GM21447 (cell line): Measurements from ENCODE around the gene RBBP5.

ENCODE experiments used
- ATAC-seq: cut with Tn5 transposase; IDR thresholded peaks from one replicate; pipeline ENCODE4 v1.9.1; 2021; ENCODE audit not compliant: unreplicated experiment

Gene RBBP5

GRCh38 chr1:205058853-205059252 is 62.9 kb downstream of the RBBP5 start:
- ATAC-seq: no peak

GRCh38 chr1:205057808-205058575 is 63.8 kb downstream of the RBBP5 start:
- no peak for ATAC-seq

GRCh38 chr1:205056956-205057568 is 64.7 kb downstream of the RBBP5 start:
- ATAC-seq: no peak

GRCh38 chr1:205056188-205056611 is 65.6 kb downstream of the RBBP5 start:
- ATAC-seq: no peak

GRCh38 chr1:205054013-205054412 is 67.8 kb downstream of the RBBP5 start:
- ATAC-seq: no peak

GRCh38 chr1:205053296-205053695 is 68.5 kb downstream of the RBBP5 start:
- no peak for ATAC-seq

GRCh38 chr1:205052690-205053089 is 69.1 kb downstream of the RBBP5 start:
- ATAC-seq: no peak

GRCh38 chr1:205049479-205049878 is 72.3 kb downstream of the RBBP5 start:
- no peak for ATAC-seq

- ATAC-seq: no peak
Observed at GRCh38 chr1:205048382-205048781, 73.4 kb downstream of the RBBP5 start.

GRCh38 chr1:205047764-205048231 is 74.0 kb downstream of the RBBP5 start:
- no peak for ATAC-seq

GRCh38 chr1:205046870-205047269 is 74.9 kb downstream of the RBBP5 start:
- no peak for ATAC-seq

GRCh38 chr1:205045146-205045545 is 76.6 kb downstream of the RBBP5 start:
- no peak for ATAC-seq

GRCh38 chr1:205044741-205045140 is 77.0 kb downstream of the RBBP5 start:
- no peak for ATAC-seq

GRCh38 chr1:205043866-205044265 is 77.9 kb downstream of the RBBP5 start:
- ATAC-seq: no peak

GRCh38 chr1:205042911-205043806 is 78.6 kb downstream of the RBBP5 start, which contains the start of gene CNTN2:
Gene CNTN2, plus strand, starts transcription at chr1:205043212. Its CDS starts 9,974 bp downstream, at chr1:205053186.
- no peak for ATAC-seq

GRCh38 chr1:205041998-205042910 is 79.5 kb downstream of the RBBP5 start:
- ATAC-seq: no peak

- no peak for ATAC-seq
Observed at GRCh38 chr1:205041001-205041715, 80.6 kb downstream of the RBBP5 start.

GRCh38 chr1:205038132-205038786 is 83.5 kb downstream of the RBBP5 start:
- no peak for ATAC-seq

- ATAC-seq: no peak
Observed at GRCh38 chr1:205037539-205037938, 84.2 kb downstream of the RBBP5 start.
